ENCODE measurements around the gene PRKN.

DNA sequence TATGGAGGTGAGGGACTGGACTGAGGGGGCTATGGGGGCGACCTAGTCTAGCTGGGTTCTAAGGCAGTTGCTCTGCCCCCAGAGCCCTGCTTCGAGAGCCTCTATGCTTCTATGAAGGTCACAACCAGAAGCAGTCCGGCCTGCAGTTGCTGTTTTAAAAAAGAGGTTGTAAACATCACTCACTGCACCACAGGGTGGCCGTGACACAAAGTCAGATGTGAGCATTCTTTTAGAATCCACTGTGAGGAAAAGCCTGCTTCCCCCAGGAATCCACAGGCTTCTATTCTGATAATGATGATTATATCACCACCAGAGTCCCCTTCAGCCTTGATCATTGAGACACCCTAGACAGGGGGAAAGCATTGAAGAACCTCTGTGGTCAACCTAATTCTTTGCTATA lies 1224.0 kb downstream of the PRKN start:
- TF ChIP-seq EZH2phosphoT487 (IDR thresholded peaks at IDR 0.05; ENCODE audit: low read length) (no peak), CTCF (IDR thresholded peaks at IDR 0.05; ENCODE audit: low read length) (no peak), EZH2 (optimal IDR thresholded peaks at IDR 0.05; ENCODE audit: low read depth, low read length) (no peak)
